Memory B cell (primary cell): ENCODE data around the gene TSHZ2.

Experiments
- ATAC-seq: fragments of 150-1000 bp; cut with Tn5 transposase; 2 replicates; pipeline ENCODE4 v1.10.0; 2021; ENCODE audit warnings: low read depth, mild to moderate bottlenecking, moderate library complexity
- DNase-seq, 2 donors: peaks; one replicate each; pipeline ENCODE4 v3.0.0; 2022; ENCODE audit warnings: low spot score in 2 of 2
- H3K27ac Mint-ChIP-seq: one replicate; pipeline ENCODE4 v1.8.0; 2022; ENCODE audit warnings: mild to moderate bottlenecking, moderate library complexity, mixed read lengths
- H3K27me3 Mint-ChIP-seq: one replicate; pipeline ENCODE4 v1.8.0; 2022; ENCODE audit warnings: mixed read lengths
- H3K36me3 Mint-ChIP-seq: one replicate; pipeline ENCODE4 v1.8.0; 2022; ENCODE audit warnings: mild to moderate bottlenecking, mixed read lengths
- H3K4me1 Mint-ChIP-seq: one replicate; pipeline ENCODE4 v1.8.0; 2022; ENCODE audit warnings: mixed read lengths
- H3K4me3 Mint-ChIP-seq: one replicate; pipeline ENCODE4 v1.8.0; 2022; ENCODE audit warnings: mild to moderate bottlenecking, moderate library complexity, mixed read lengths
- H3K9me3 Mint-ChIP-seq: one replicate; pipeline ENCODE4 v1.8.0; 2022; ENCODE audit warnings: mixed read lengths

TSHZ2 gene

DNA sequence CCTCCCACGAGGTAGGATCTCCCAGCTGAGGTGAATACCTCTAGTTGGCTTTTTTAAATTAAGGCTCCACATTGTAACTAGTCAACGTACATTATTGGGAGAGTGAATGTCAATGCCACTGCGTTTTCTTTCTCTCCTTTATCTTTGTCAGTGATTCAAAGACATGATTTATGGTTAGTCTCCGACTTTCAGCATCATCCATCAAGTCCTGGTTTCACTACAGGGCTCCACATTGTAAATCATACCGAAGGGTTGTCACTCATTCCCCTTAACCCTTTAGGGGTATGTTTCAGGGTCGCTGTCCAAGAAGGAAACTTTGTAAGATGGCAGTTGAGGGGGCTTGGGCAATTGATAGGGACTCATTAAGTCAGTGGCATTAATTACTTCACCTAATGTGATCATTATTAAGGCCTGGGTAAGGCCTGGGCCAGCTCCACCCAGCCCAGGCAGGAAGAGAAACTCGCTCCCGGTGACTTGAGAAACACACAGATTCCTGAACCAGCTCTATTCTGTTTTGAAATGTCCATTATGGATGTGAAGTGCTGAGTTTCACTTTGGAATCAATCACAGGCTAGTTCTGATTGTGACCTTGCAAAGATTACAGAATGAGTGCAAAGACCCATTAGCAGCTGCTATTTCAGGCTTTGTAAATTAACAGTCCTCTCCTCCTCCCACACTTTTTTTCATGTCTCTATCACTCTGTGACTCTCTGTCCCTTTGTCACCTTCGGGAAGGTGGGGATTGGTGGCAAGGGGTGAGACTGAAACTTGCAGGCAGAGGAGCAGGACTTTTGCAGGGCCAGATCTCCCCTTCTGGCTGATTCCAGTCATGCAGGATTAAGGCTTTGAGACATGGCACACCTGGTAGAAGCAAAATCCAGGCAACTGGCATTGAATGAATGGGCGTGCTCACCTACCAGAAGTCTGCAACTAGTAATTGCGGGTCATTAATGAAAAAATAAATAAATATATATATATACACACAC, 222.4 kb downstream of the TSHZ2 start:
- Mint-ChIP-seq H3K27me3 (peaks cover 7% of the 10 kb centered on the region), H3K36me3 (no peaks in the 10 kb centered on the region), H3K4me3 (no peak overlapping the region), H3K9me3 (no peaks in the 10 kb centered on the region), H3K27ac (no peak overlapping the region), H3K4me1 (no peaks in the 10 kb centered on the region)
- DNase-seq (no peak), ATAC-seq (no peak)

DNA sequence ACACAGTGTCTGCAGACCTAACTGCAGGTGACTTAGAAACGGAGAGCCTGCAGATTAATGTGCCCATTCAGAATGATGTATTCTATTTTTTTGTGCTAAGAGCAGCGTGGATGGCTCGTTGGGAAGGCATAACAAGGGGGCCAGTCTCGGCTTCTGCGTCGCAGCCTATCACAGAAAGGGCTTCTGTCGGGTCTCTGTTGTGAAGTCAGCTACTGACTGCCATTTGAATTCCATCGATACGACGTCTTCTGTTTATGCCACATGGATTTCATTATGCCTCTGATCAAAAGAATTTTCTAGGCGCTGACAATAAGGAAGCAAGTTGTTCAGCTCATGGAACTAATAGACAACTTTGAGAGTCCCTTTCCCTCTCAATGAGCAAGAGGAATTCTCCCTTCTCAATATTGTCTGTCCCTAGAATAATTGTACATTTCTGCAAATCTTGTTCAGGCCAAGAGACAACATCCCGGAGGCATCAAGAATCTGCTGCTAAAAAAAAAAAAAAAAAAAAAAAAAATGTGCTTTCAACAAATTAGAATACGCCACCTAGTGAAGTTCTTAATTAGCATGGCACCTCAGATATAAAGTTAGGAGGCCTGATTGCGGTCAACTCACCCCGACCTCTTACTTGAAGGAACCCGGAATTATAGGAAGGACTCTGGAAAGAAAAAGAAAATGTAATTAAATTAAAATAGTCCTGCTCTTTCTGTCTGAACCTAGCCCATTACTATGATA, 223.9 kb downstream of the TSHZ2 start:
- ATAC-seq (no peak), DNase-seq (no peak)
- no peaks in the 10 kb centered on the region for H3K4me1 Mint-ChIP-seq
- no peak overlapping the region for H3K4me3 Mint-ChIP-seq
- H3K9me3 Mint-ChIP-seq: no peaks in the 10 kb centered on the region
- no peaks in the 10 kb centered on the region for H3K36me3 Mint-ChIP-seq
- H3K27me3 Mint-ChIP-seq: peaks cover 12% of the 10 kb centered on the region
- H3K27ac Mint-ChIP-seq: no peak overlapping the region

DNA sequence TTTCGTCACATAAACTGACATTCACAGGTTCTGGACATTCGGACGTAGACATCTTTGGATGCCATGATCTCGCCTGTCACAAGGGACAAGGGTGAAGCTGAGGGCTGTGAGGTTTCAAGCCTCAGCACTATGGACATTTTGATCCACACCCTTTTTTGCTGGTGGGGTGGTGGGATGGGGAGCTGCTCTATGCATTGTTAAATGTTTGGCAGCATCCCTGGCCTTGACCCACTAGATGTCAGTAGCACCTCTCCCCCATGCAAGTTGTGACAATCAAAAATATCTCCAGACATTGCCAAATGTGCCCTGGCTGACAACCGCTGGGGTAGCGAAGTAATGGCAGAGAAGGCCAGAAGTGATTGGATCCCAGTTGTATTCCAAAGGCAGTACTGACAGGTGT, 229.4 kb downstream of the TSHZ2 start:
- H3K9me3 Mint-ChIP-seq: no peaks in the 10 kb centered on the region
- no peak overlapping the region for H3K4me3 Mint-ChIP-seq
- DNase-seq (no peak), ATAC-seq (no peak)
- no peaks in the 10 kb centered on the region for H3K36me3 Mint-ChIP-seq
- H3K27ac Mint-ChIP-seq: no peak overlapping the region
- no peaks in the 10 kb centered on the region for H3K4me1 Mint-ChIP-seq
- H3K27me3 Mint-ChIP-seq: peaks cover 9% of the 10 kb centered on the region

DNA sequence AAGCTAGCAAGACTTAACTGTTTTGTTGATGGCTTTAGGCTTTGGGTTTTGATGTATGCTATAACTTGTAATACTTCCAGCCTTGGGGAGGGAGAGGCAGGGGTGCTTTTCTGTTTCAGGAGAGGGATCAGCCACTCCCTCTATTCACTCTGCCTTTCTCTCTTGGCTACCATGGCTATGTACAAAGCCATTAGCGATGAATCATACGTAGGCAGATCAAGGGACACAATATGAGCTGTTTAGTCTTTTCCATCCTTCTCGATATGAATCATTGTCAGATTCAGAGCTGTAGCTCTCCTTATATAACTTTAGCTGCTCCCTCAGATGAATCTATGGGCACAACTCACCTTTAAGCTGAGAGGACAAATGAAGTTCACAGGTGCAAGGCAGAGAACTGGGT, 230.6 kb downstream of the TSHZ2 start:
- Mint-ChIP-seq H3K36me3 (no peaks in the 10 kb centered on the region), H3K27ac (no peak overlapping the region), H3K27me3 (peaks cover 7% of the 10 kb centered on the region), H3K9me3 (no peaks in the 10 kb centered on the region), H3K4me3 (no peak overlapping the region), H3K4me1 (no peaks in the 10 kb centered on the region)
- ATAC-seq: no peak
- no peak for DNase-seq

DNA sequence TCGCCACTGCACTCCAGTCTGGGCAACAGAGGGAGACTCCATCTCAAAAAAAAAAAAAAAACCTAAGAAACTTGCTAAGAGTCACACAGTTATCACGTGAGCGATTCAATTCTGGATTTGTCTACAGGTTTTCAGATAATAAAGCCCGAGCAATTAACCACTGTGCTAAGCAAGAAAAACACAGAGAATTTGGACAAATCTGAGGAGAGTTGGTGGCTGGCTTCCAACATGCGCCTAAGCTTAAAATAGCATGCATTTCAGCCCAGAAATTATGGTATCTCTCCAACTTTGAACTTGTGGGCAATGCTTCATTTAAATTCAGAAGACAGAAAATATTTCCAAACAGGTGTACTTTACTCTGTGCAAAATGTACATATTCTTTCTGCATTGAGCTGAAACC, 232.9 kb downstream of the TSHZ2 start:
- DNase-seq: no peak
- no peak overlapping the region for H3K27ac Mint-ChIP-seq
- H3K4me1 Mint-ChIP-seq: no peaks in the 10 kb centered on the region
- H3K4me3 Mint-ChIP-seq: no peak overlapping the region
- H3K9me3 Mint-ChIP-seq: no peaks in the 10 kb centered on the region
- peaks cover 2% of the 10 kb centered on the region for H3K27me3 Mint-ChIP-seq
- H3K36me3 Mint-ChIP-seq: no peaks in the 10 kb centered on the region
- no peak for ATAC-seq

DNA sequence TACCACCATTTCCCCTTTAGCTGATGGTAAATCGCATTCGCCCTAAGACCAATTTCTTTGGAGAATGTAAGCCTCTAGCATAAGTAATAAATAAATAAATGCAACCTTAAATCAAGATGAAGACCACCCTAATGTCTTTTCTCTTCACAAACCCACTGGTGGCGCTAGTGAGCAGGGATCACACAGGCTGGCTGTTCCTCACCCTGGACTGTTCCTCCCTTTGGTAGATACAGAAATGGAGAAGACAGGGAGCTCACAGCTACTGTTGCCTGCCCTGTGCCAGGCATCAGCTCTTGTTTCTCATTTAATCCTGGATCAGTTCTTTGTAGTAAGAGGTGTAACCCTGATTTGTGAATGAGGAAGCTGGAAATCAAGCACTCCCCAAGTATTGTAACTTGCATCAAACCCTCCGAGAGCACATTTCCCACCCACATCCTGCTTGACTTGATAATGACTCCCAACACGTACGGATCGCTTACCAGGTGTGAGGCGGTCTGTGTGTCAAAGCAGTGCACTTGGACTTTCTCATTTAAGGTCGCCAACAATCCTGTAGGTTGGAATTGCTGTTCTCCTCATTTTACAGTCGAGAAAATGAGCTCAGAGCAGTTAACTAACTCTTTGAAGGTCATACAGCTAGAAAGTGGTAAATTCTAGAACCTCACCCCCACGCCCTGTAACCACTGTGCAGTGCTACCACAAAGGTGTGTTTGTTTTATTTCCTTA, 236.1 kb downstream of the TSHZ2 start:
- H3K27ac Mint-ChIP-seq: no peak overlapping the region
- H3K4me3 Mint-ChIP-seq: no peak overlapping the region
- H3K4me1 Mint-ChIP-seq: no peaks in the 10 kb centered on the region
- DNase-seq (no peak), ATAC-seq (no peak)
- no peaks in the 10 kb centered on the region for H3K9me3 Mint-ChIP-seq
- no peaks in the 10 kb centered on the region for H3K27me3 Mint-ChIP-seq
- no peaks in the 10 kb centered on the region for H3K36me3 Mint-ChIP-seq

DNA sequence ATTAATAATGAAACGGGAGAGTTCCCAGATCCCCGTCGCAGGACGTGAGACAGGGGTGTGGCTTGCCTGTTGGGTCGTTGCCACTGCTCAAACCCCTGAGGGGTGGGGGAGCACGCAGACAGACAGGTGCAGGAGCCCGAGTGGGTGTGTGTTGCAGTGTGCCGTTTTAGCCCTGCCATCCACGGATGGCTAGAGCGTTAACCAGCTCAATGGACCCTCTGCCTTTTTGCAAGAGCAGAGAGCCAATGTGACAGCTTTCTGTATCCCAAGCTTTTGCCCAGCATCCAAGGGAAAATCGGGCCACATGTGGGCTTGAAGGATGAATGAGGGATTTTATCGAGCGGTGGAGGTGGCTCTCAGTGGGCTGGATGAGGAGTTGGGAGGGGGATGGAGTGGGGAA, 237.9 kb downstream of the TSHZ2 start:
- no peak for ATAC-seq
- DNase-seq: no peak
- Mint-ChIP-seq H3K4me3 (no peak overlapping the region), H3K36me3 (no peaks in the 10 kb centered on the region), H3K9me3 (no peaks in the 10 kb centered on the region), H3K27me3 (peaks cover 3% of the 10 kb centered on the region), H3K4me1 (peaks cover 4% of the 10 kb centered on the region), H3K27ac (no peak overlapping the region)

DNA sequence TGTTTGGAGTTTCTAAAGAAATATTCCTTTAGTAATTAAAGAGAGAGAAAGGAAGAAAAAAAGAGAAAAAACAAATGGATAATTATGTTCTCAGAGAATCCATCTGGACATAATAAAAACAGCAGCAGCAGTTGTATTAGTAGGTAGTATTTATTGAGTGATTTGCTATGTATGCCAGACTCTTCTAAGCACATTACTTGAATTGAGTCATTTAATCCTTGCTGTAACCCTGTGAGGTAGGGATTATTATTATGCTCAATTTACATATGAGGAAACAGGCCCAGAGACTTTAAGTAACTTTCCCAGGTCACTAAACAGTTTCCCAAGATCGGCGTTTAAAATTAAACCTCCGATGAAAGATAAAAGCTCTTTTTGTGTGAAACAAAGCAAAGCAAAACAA, 238.8 kb downstream of the TSHZ2 start:
- Mint-ChIP-seq H3K27ac (no peak overlapping the region), H3K27me3 (peaks cover 3% of the 10 kb centered on the region), H3K4me3 (no peak overlapping the region), H3K36me3 (no peaks in the 10 kb centered on the region), H3K9me3 (no peaks in the 10 kb centered on the region), H3K4me1 (peaks cover 7% of the 10 kb centered on the region)
- no peak for DNase-seq
- ATAC-seq: no peak

DNA sequence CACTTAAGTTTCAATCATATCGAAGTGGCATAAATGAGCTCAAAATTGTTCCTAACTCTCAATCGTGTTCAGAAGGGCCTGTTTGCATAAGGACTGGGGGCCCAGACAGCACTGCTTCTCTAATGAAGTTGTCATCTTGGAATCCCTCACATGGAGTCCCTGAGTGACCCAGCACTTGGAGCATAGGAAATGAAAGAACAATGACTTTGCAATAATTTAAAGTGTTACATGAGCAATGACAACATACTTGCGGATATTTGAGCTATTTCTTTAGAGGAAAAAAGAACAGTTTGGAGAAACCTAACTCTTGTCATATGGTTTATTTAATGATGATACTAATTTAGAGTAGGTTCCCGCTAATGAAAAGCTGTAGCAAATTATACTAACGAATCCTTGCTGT, 239.9 kb downstream of the TSHZ2 start:
- ATAC-seq (no peak), DNase-seq (no peak)
- H3K4me1 Mint-ChIP-seq: peaks cover 9% of the 10 kb centered on the region
- no peaks in the 10 kb centered on the region for H3K9me3 Mint-ChIP-seq
- no peak overlapping the region for H3K4me3 Mint-ChIP-seq
- no peaks in the 10 kb centered on the region for H3K36me3 Mint-ChIP-seq
- H3K27ac Mint-ChIP-seq: no peak overlapping the region
- peaks cover 3% of the 10 kb centered on the region for H3K27me3 Mint-ChIP-seq

DNA sequence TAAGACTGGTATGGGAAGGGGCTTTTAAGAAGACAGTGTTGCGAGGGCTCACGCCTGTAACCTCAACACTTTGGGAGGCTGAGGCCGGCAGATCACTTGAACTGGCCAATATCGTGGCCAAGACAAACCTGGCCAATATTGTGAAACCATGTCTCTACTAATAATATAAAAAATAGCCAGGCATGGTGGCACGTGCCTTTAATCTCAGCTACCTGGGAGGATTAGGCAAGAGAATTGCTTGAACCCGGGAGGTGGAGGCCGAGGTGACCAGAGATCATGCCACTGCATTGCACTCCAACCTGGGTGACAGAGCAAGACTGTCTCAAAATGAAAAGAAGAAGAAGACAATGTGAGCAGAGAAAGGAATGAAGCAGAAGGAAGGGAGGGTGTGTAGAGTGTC, 242.2 kb downstream of the TSHZ2 start:
- Mint-ChIP-seq H3K4me3 (no peak overlapping the region), H3K27me3 (peaks cover 3% of the 10 kb centered on the region), H3K4me1 (peaks cover 9% of the 10 kb centered on the region), H3K9me3 (no peaks in the 10 kb centered on the region), H3K27ac (no peak overlapping the region), H3K36me3 (no peaks in the 10 kb centered on the region)
- DNase-seq (no peak), ATAC-seq (no peak)

DNA sequence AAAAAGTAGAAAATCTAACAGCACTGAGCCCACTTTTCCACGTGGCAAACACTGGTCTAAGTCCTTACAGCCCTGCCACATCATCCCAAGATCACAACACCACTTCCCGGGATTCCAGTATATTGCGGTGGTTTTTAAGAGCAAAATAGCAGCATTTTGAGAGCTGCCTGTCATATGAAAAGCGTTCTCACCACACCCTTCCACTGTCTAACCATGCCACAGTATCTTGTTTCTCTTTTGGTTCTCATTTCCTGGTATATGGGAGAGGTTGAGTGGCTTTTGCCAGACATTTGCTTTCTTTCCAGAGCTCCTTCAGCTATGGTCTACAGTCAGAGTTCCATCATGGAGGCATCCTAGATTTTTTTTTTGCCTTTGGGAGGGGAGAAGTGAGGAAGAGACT, 243.0 kb downstream of the TSHZ2 start:
- peaks cover 2% of the 10 kb centered on the region for H3K36me3 Mint-ChIP-seq
- peaks cover 3% of the 10 kb centered on the region for H3K27me3 Mint-ChIP-seq
- H3K4me1 Mint-ChIP-seq: peaks cover 9% of the 10 kb centered on the region
- peak overlapping the region; percentile 28 for H3K27ac Mint-ChIP-seq
- DNase-seq: no peak
- peak; percentile 38 for ATAC-seq
- H3K9me3 Mint-ChIP-seq: no peaks in the 10 kb centered on the region
- H3K4me3 Mint-ChIP-seq: peak overlapping the region; percentile 11

DNA sequence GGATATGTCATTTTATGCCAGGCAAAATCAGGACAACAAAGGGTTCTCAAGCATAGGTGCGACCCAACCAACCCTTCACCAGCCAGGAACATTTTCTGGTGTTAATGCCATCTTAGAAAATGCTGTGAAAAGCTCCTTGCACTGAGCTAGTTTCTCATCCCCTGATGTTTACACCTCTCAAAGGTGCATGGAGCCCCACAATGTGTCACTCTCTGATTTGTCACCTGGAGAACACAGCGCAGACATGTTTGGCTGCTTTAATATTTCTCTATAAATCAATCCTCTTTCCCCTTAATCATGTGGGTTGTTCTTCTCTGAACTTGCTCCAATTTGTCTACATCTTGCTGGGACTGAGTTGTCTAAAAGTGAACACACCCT, 244.3 kb downstream of the TSHZ2 start:
- Mint-ChIP-seq H3K27me3 (peaks cover 3% of the 10 kb centered on the region), H3K4me3 (no peak overlapping the region), H3K4me1 (peaks cover 9% of the 10 kb centered on the region), H3K27ac (no peak overlapping the region), H3K9me3 (no peaks in the 10 kb centered on the region), H3K36me3 (peaks cover 2% of the 10 kb centered on the region)
- DNase-seq: no peak
- ATAC-seq: peak; percentile 8

DNA sequence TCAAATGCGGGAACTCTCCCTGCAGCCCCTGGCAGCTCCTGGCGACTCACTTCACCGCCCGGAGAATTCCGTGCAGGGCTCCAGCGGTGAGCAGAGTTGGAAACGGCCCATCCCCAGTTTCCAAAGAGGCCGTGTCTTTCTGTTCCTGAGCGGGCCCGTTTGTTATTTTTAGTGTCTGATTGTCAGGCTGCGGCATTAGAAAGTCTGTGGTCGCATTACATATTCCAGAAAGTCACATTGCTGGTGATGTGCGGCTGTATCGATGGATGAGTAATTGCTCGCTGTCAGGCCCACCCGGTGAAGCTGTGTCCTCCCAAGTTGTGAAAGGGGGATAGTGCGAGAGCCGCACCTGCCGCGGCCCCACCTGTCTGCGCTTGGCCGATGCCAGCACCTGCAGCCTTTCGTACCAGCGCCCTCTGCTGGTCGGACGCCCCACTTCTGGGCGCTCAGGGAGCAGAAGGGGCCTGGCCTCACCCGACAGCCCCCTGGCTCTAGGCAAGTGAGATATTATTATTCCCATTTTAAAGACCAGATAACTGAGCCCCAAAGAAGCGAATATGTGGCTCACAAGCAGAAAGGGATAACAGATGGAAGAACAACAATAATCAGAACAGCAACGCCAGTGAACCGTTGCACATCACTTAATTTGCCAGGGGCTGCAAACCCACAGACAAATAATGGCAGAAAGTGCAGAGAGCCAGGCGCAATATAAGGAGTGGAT, 244.9 kb downstream of the TSHZ2 start:
- Mint-ChIP-seq H3K4me1 (peaks cover 9% of the 10 kb centered on the region), H3K9me3 (no peaks in the 10 kb centered on the region), H3K36me3 (peaks cover 2% of the 10 kb centered on the region), H3K4me3 (peak overlapping the region; percentile 33), H3K27ac (no peak overlapping the region), H3K27me3 (peaks cover 3% of the 10 kb centered on the region)
- peak; percentile 92 for ATAC-seq
- peak; percentile 81 for DNase-seq
